Measurements from ENCODE around the gene NXPE4. TPM values are rescaled to one million over a fixed set of nuclear protein-coding genes. Genes with fewer than 3 reads are reported as not detected.
A peak's percentile ranks its signal among the peaks of the same experiment; 100 is the strongest.

NXPE4 gene
- total and polyA plus RNA-seq, 9 of the 15 experiments (the other 6 are each of a cell fraction or from before 2014, with no cell fraction given): not detected

DNA sequence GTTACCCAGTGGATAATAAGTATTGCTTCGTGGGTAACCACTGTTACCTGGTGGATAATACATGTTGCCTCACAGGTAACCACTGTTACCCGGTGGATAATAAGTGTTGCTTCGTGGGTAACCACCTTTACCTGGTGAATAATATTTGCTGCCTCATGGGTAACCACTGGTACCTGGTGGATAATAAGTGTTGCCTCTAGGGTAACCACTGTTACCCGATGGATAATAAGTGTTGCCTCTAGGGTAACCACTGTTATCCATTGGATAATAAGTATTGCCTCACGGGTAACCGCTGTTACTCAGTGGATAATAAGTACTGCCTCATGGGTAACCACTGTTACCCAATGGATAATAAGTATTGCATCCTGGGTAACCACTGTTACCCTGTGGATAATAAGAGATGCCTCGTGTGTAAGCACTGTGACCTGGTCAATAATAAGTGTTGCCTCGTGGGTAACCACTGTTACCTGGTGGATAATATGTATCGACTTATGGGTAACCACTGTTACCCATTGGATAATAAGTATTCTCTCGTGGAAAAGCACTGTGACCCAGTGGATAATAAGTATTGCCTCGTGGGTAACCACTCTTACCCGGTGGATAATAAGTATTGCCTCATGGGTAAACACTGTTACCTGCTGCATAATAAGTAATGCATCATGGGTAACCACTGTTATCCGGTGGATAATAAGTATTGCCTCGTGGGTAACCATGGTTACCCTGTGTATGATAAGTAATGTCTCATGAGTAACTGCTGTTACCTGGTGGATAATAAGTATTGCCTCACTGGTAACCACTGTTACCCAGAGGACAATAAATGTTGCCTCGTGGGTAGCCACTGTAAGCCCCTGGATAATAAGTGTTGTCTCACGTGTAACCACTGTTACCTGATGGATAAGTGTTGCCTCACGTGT, 20.1 kb upstream of the NXPE4 start:
- DNase-seq (ENCODE audit: extremely low read depth in 1 of 4, low spot score in 3 of 4) (no peak), ATAC-seq (no peak), FAIRE-seq (no peak)
- Histone ChIP-seq H4K20me1 (replicated peaks; ENCODE audit: control insufficient read depth, insufficient read depth, low read length) (no peaks in the 10 kb centered on the region), H3K9me3 (replicated peaks; ENCODE audit: control insufficient read depth, insufficient read depth, low read depth, low read length) (peaks cover 17% of the 10 kb centered on the region), H3K4me3 (no peak overlapping the region), H3K36me3 (ENCODE audit: control insufficient read depth, insufficient read depth, low read length) (no peaks in the 10 kb centered on the region), H3K4me2 (ENCODE audit: insufficient read depth, low read length) (no peak overlapping the region), H3K9ac (ENCODE audit: insufficient read depth in 1 of 2, low read depth in 2 of 2, low read length in 2 of 2) (no peak overlapping the region), H3K27me3 (ENCODE audit: control insufficient read depth in 2 of 2, insufficient read depth in 2 of 2, low read length in 2 of 2) (no peaks in the 10 kb centered on the region), H3K4me1 (replicated peaks in 1 of 2; ENCODE audit: control insufficient read depth in 2 of 2, insufficient read depth in 2 of 2, low read length in 2 of 2) (no peaks in the 10 kb centered on the region), H3K27ac (ENCODE audit: extremely low read depth, low read depth, low read length) (no peak overlapping the region), H3K79me2 (ENCODE audit: control insufficient read depth, insufficient read depth, low read length) (no peaks in the 10 kb centered on the region), H3K9me1 (ENCODE audit: control insufficient read depth, insufficient read depth, low read length) (no peaks in the 10 kb centered on the region), H2AFZ (ENCODE audit: low read depth, low read length) (no peak overlapping the region)
- intact Hi-C loops (cut with micrococcal nuclease) (no loop called here), in situ Hi-C loops (cut with MboI) (no loop called here)
- POLR2A ChIA-PET: no interaction called here
- under 1% methylated on average over 17 of the region's 17 CpGs for WGBS (ENCODE audit: insufficient coverage, low coverage, missing lambda C conversion rate)
- no peak for TF ChIP-seq ZNF3 (CRISPR knock-in tag; IDR thresholded peaks at IDR 0.05)
- peak; percentile 47 for TF ChIP-seq RFX1 (IDR thresholded peaks at IDR 0.05)
- no TSS peak for BruUV-seq (replicated peaks)
- CTCF ChIA-PET (ENCODE audit: low intra/inter-chr PET ratio): no interaction called here

DNA sequence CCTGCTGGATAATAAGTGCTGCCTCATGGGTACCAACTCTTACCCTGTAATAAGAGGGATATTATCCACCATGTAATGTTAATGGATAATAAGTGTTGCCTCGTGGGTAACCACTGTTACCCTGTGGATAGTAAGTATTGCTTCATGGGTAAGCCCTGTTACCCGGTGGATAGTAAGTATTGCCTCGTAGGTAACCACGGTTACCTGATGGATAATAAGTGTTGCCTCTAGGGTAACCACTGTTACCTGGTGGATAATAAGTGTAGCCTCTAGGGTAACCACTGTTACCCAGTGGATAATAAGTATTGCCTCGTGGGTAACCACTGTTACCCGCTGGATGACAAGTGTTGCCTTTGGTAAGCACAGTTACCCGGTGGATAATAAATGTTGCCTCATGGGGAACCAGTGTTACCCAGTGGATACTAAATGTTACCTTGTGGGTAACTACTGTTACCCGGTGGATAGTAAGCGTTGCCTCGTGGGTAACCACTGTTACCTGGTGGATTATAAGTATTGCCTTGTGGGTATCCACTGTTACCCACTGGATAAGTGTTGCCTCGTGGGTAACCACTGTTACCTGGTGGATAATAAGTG, 18.6 kb upstream of the NXPE4 start:
- no peak overlapping the region for H3K4me2 ChIP-seq (ENCODE audit: insufficient read depth, low read length)
- H3K4me1 ChIP-seq (replicated peaks in 1 of 2; ENCODE audit: control insufficient read depth in 2 of 2, insufficient read depth in 2 of 2, low read length in 2 of 2): no peaks in the 10 kb centered on the region
- in situ Hi-C loops (cut with MboI) (no loop called here), intact Hi-C loops (cut with micrococcal nuclease) (no loop called here)
- ATAC-seq (no peak), DNase-seq (ENCODE audit: extremely low read depth in 1 of 4, low spot score in 3 of 4) (no peak), FAIRE-seq (no peak)
- 3% methylated on average over 11 of the region's 11 CpGs for WGBS (ENCODE audit: insufficient coverage, low coverage, missing lambda C conversion rate)
- no peaks in the 10 kb centered on the region for H4K20me1 ChIP-seq (replicated peaks; ENCODE audit: control insufficient read depth, insufficient read depth, low read length)
- H3K9ac ChIP-seq (ENCODE audit: insufficient read depth in 1 of 2, low read depth in 2 of 2, low read length in 2 of 2): no peak overlapping the region
- no peaks in the 10 kb centered on the region for H3K27me3 ChIP-seq (ENCODE audit: control insufficient read depth in 2 of 2, insufficient read depth in 2 of 2, low read length in 2 of 2)
- CTCF ChIA-PET (ENCODE audit: low intra/inter-chr PET ratio): no interaction called here
- no peak overlapping the region for H3K27ac ChIP-seq (ENCODE audit: extremely low read depth, low read depth, low read length)
- H2AFZ ChIP-seq (ENCODE audit: low read depth, low read length): no peak overlapping the region
- no peaks in the 10 kb centered on the region for H3K36me3 ChIP-seq (ENCODE audit: control insufficient read depth, insufficient read depth, low read length)
- no peak overlapping the region for H3K4me3 ChIP-seq
- POLR2A ChIA-PET: no interaction called here
- BruUV-seq (replicated peaks): no TSS peak
- H3K9me1 ChIP-seq (ENCODE audit: control insufficient read depth, insufficient read depth, low read length): no peaks in the 10 kb centered on the region
- H3K9me3 ChIP-seq (replicated peaks; ENCODE audit: control insufficient read depth, insufficient read depth, low read depth, low read length): peaks cover 19% of the 10 kb centered on the region
- no peaks in the 10 kb centered on the region for H3K79me2 ChIP-seq (ENCODE audit: control insufficient read depth, insufficient read depth, low read length)
- TF ChIP-seq, protein P1, sequence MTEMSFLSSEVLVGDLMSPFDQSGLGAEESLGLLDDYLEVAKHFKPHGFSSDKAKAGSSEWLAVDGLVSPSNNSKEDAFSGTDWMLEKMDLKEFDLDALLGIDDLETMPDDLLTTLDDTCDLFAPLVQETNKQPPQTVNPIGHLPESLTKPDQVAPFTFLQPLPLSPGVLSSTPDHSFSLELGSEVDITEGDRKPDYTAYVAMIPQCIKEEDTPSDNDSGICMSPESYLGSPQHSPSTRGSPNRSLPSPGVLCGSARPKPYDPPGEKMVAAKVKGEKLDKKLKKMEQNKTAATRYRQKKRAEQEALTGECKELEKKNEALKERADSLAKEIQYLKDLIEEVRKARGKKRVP (CRISPR knock-in tag; IDR thresholded peaks at IDR 0.05): no peak
- TF ChIP-seq, protein P2, sequence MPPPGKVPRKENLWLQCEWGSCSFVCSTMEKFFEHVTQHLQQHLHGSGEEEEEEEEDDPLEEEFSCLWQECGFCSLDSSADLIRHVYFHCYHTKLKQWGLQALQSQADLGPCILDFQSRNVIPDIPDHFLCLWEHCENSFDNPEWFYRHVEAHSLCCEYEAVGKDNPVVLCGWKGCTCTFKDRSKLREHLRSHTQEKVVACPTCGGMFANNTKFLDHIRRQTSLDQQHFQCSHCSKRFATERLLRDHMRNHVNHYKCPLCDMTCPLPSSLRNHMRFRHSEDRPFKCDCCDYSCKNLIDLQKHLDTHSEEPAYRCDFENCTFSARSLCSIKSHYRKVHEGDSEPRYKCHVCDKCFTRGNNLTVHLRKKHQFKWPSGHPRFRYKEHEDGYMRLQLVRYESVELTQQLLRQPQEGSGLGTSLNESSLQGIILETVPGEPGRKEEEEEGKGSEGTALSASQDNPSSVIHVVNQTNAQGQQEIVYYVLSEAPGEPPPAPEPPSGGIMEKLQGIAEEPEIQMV (tag; conservative IDR thresholded peaks at IDR 0.05; ENCODE audit: low read depth): no peak
- TF ChIP-seq FOXJ3 (CRISPR knock-in tag; IDR thresholded peaks at IDR 0.05): no peak
- TF ChIP-seq, protein P3, sequence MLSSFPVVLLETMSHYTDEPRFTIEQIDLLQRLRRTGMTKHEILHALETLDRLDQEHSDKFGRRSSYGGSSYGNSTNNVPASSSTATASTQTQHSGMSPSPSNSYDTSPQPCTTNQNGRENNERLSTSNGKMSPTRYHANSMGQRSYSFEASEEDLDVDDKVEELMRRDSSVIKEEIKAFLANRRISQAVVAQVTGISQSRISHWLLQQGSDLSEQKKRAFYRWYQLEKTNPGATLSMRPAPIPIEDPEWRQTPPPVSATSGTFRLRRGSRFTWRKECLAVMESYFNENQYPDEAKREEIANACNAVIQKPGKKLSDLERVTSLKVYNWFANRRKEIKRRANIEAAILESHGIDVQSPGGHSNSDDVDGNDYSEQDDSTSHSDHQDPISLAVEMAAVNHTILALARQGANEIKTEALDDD (IDR thresholded peaks at IDR 0.05): no peak
- no peak for TF ChIP-seq FOXP1 (CRISPR knock-in tag; IDR thresholded peaks at IDR 0.05)
- TF ChIP-seq GTF2E2 (tag; IDR thresholded peaks at IDR 0.05): no peak
- TF ChIP-seq TRIM24 (IDR thresholded peaks at IDR 0.05): no peak
- TF ChIP-seq ZNF75A (CRISPR knock-in tag; IDR thresholded peaks at IDR 0.05): no peak
- TF ChIP-seq SMC3 (conservative IDR thresholded peaks at IDR 0.05; ENCODE audit: insufficient read depth, low read depth, low read length): no peak

Data from K562 (cell line).